NCI-H2171 treated with DMSO at 0.1 percent for 48 hours (cell line): ENCODE results near the gene RRP8.

Experiments used
- DNase-seq: peaks from one replicate; lab custom pipeline; 2025; lab: John Stamatoyannopoulos, UW

Gene RRP8

DNA sequence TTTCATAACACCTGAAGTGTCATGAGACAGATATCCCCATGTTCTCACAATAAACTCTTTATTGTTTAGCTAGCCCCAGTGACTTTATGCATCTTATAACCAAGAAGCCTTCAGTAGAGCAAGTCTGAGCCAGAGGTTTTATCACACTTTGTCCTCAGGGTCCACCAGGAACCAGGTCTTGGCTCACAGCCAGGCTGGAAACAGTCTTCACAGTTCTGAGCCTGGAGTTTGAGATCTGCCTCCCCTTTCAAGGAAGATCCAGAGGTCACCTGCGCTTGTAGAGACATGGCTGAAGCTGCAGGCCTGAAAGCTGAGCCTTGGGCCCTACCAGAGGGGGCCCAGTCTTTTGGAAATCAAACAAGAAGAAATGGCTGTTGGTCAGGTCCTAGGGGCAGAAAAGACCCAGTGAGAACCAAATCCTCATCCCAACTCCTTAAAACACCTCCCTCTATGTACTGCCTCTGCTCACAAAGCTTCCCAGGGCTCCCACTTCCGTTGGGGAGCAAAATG is 3.5 kb downstream of the RRP8 start:
- no peak for DNase-seq

DNA sequence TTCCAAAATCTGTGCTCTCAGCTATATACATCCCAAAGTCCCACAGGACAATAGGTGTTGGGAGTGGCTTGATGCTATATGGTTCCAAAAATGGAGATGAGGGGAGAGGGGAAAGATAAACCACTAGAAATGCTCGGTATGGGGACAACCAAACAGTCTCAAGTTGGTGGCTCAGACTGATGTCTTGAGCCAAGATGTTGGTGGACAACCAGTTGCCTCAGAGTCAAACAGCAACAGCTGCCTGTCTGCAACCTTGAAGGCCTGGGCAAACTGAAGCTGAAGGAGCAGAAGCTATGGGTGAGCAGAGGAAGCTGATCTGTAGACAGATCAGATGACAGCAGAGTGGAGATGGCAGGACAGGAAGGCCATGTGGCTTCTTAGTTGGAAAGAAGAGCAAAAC is 4.0 kb downstream of the RRP8 start:
- no peak for DNase-seq

DNA sequence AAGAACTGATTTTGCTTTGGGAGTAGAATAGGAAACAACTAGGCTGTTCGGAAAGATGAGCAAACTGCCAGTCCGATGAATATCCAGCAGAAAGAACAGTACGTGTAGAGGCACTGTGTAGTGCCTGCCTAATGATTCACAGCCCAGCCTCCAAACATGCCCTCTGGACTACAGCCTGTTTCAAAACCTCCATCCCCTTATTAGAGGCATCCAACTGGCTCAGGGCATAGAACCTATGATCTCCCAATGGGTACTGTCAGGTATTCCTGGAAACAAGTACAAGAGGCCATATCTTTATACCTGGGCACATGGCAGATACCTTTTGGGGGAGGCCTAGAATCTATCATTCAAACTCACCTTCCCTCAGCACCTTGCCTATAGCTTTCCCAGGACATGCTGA is 4.9 kb downstream of the RRP8 start:
- DNase-seq: no peak

DNA sequence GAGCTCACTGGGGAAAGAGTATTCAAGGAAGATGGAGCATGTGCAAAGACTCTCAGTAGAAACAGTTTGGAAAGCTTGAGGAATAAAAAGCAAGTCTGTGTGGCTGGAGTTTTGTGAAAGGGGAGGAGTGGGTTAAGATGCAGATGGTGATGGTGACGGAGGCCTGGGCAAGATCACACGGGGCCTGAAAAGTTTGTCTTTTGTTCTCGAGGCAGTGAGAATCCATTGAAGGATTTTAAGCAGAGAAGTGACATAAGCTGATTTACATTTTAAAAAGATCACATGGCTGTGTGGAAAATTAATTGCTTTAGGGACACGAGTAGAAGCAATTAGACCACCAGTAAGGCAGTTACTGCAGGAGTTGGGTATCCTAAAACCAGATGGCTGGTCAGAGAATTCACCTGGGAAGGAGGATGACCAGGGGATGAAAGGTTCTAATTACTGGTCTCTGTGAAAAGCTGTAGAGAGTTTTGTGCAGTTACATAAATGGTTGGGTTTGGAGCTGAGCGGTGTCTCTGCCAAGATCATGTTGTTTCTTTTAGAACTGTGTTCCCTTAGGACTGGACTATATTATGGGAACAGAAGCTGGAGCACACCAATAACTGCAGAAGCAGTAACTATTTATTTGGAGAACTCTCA is 7.1 kb downstream of the RRP8 start:
- no peak for DNase-seq

DNA sequence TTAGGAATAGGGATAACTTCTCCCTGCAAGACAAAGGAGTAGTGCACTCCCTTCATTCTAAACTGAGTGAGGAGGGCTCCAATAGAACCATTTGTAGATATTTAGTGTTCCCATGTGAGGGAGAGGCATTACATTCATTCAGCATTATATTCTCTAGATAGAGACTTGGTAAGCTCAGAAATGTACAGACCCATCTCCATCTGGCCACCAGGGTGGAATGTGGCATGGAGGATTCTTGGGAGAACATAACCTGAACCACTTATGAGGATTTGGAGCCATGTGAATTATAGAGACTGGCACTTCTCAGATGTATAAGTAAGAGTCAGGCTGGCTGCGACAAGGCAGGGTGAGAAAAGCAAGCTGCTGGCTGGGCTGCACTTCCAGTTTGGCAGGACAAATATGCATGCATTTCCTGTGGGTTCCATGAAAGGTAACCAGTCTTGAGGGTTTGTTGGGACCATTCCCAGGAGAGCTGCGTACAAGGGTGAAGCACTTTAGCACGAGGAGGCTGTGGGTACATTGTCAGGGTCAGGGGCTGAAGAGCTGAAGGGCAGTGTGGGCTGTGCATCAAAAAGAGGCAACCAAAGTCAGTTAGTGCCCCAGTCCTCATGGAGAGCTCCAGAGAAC is 9.2 kb downstream of the RRP8 start:
- DNase-seq: no peak

DNA sequence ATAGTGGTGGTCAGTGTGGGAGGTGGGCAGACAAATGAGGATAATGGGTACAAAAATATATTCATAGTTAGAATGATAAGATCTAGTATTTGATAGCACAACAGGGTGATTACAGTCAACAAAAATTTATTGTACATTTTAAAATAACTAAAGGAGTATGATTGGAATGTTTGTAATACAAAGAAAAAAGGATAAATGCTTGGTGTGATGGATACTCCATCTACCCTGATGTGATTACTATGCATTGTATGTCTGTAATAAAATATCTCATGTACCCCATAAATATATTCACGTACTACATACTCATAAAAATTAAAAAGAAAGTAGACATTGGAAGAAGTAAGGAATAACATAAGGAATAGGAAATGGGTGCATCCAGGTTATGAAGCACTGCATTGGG is 15.4 kb downstream of the RRP8 start:
- DNase-seq: no peak

DNA sequence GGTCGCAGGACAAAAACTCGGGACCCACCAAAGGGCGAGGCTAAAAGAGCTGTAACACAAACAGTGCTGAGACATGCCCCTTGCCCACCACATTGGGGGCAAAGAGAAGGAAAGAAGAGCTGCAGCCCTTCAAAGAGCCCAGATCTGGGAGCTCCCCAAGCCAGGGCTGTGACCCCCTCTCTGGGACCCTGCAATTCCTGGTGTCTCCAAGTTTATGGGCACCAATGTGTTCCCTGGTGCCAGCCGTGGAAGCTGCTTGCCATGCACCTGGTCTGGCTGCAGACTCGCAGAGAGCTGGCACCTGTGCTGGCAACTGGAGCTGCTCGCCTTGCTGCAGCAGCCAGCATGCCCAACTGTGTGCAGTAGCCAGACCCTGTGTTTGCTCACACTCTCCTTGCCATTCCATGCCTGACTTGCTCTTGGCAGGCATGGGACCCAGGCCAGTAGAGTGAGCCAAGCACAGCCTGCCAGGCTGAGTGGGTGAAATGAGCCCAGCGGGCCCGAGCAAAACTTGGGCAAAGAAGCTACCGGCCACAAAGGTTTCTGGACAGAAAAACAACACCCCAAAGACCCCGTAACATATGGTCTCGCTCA is 16.0 kb downstream of the RRP8 start:
- no peak for DNase-seq

DNA sequence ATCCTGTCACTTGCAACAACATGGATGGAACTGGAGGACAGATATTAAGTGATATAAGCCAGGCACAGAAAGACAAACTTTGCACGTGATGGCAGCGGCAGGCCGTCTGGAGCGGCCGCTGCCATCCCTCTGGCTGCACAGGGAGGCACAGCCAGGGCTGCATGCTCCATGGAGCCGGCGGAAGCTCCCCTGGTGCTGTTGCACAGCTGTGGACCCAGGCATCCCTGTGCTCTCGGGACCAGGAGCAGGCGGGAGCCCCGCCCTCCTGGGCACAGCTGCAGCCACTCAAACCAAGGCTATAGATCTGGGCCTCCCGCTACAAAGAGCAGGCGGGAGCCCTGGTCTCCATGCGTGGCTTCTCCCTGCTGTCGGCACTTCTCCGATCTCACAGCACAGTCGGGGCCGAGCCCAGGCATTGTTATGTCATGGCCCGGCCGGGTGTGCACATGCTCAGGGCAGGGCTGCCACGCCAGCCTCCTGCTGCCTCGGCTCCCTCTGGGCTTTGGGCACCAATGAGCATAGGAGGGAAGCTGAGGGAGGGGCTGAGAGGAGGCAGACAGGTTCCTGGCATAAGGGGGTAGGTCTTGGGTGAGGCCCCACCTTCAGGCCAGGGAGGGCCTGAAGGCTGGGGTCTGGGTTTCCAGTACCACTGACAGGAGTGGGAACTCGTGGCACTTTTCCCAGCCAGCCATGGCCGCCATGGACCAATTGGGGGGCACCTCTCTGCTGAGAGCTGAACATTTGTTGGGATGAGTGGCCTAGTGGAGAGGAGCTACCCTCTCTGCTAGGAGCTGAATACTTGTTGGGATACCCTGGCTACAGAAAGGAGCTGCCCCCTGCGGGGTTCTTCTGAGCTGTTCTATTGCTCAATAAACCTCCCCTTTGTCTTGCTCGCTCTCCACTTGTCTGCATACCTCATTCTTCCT is 16.7 kb downstream of the RRP8 start:
- DNase-seq: peak; percentile 45

DNA sequence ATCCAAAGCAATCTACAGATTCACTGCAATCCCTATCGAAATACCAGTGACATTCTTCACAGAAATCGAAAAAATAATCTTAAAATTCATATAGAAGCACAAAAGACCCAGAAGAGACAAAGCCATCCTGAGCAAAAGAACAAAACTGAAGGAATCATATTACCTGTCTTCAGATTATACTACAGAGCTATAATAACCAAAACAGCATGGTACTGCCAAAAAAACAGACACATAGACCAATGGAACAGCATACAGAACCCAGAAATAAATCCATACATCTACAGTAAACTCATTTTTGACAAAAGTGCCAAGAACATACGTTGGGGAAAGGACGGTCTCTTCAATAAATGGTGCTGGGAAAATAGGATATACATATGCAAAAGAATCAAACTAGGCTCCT is 18.9 kb downstream of the RRP8 start:
- no peak for DNase-seq

DNA sequence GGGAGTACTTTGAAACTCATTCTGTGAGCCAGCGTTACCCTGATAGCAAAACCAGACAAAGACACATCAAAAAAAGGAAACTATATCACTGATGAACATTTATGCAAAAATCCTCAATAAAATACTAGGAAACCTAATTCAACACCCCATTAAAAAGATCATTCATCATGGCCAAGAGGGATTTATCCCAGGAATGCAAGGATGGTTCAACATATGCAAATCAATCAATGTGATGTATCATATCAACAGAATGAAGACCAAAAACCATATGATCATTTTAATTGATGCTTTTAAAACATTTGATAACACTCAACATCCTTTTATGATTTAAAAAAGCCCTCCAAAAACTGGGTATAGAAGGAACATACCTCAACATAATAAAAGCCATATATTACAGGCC is 19.8 kb downstream of the RRP8 start:
- DNase-seq: no peak

DNA sequence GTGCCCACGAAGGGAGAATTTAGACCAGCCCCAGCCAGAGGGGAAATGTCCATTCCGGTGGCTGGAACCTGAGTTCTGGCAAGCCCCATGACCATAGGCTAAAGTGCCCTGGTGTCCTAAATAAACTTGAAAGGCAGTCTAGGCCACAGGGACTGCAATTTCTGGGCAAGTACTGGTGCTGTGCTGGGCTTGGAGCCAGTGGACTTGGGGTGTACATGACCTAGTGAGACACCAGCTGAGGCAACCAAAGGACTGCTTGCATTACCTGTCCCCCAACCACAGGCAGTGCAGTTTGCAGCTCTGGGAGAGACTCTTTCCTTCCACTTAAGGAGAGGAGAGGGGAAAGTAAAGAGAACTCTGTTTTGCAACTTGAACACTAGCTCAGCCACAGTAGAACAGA is 23.7 kb downstream of the RRP8 start:
- no peak for DNase-seq

DNA sequence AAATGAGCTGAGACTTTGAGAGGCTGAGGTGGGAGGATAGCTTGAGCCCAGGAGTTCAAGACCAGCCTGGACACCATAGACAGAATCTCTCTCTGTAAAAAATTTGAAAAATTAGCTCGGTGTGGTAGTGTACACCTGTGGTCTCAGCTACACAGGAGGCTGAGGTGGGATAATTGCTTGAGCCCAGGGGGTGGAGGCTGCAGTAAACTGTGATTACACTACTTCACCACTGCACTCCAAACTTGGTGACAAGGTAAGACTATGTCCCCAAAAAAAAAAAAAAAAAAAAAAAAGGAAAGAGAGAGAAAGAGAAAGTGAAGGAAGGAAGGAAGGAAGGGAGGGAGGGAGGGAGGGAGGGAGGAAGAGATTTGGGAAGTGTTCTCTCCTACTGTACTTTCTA is 25.3 kb downstream of the RRP8 start:
- DNase-seq: no peak

DNA sequence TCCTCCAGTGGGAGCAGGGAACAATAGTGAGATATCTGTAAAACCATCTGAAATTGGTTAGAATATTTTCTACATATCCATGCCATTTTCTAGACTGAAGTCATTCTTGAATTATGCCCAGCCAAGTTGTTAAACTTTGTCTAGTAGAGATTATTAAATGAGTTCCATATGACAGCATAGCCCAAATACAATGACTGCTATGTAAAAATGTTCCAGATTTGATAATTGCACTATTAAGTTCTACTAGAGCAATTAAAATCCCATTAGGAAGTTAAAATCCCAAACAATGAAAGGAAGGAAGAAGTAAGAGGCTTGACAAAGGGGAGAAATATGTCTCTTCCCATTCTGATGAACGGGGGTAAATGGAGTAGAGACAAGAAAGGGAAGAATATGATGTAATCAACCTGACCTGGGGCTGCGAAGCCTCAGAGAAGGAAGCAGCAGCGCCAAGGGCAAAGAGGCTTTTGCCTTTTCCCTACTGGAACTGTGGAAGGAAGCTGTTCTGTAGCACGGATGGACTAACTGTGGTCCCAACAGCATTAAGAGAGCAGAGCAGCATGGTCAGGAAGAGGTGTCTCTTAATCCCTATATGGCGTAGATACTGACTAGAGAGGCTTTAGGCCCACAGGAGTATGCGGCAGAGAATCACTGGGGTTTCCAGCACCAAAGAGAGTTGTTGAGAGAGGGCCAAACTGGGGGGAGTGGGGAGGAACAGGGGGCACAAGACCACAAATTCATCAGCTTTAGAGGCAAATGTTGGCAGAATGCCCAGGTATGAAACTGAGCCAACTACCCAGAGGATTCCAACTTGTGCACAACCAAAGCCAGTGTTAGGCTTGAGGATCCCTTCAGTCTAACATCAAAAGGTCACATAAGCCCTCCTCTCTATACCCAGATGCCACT is 26.7 kb downstream of the RRP8 start:
- peak; percentile 30 for DNase-seq

DNA sequence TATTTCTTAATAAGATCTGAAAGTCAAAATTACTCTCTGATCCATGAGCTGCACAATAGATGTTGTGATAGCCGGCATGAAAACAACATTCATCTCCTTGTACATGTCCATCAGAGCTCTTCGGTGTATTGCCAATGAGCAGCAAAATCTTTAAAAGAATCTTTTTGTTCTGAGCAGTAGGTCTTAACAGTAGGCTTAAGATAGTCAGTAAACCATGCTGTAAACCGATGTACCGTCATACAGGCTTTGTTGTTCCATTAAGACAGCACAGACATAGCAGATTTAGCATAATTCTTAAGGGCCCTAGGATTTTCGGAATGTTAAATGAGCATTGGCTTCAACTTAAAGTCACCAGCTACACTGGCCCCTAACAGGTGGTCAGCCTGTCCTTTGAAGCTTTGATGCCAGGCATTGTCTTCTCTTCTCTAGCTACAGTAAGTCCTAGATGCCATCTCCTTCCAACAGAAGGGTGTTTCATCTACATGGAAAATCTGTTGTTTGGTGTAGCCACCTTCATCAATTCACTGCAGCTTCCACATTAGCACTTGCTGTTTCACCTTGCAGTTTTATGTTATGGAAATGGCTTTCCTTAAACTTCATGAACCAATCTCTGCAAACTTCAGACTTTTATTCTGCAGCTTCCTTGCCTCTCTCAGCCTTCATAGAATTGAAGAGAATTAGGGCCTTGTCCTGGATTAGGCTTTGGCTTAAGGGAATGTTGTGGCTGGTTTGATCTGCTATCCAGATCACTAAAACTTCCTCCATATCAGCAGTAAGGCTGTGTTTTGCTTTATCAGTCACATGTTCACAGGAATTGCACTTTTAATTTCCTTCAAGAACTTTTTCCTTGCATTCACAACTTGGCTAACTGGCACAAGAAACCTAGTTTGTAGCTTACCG is 28.4 kb downstream of the RRP8 start:
- no peak for DNase-seq

DNA sequence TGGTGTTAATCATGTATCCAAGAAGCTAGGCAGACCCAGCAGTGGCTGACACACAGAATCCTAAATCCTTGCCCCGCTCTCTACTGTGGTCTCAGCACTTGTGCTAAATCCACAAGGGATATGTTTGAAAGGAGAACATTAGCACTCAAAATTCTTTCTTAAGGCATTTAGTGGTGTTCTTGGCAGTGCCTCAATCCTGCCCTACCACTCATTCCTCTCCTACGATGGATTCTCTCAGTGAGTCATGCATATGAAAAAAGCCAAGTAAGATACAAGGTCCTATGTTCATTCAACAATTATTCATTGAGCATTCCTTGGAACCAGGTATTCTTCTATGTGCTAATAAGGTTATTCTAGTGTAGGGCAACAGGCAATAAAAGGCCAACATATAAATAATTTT is 31.2 kb downstream of the RRP8 start:
- DNase-seq: no peak

DNA sequence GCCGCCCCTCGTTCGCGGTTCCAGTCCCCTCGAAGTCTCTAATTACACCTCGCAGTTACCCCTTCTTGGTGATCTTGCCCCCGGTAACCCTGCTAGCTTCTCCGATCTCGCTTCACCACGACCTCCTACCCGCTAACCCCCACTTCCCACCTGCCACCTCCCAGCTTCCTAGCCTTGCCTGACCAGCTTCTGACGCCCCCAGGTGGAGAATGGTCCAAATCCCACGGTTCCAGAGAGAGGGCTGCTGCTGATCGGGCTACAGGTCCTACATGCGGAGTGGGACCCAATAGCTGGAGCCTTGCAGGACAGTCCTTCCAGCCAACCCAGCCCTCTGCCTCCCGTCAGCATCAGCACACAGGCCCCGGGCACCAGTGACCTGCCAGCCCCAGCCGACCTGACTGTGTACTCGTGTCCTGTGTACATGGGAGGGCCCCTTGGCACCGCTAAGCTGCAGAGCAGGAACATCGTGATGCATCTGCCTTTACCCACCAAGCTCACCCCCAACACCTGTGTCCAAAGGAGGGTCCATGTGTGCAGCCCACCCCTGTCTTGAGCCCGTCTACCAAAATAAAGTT is 31.9 kb downstream of the RRP8 start:
- no peak for DNase-seq

DNA sequence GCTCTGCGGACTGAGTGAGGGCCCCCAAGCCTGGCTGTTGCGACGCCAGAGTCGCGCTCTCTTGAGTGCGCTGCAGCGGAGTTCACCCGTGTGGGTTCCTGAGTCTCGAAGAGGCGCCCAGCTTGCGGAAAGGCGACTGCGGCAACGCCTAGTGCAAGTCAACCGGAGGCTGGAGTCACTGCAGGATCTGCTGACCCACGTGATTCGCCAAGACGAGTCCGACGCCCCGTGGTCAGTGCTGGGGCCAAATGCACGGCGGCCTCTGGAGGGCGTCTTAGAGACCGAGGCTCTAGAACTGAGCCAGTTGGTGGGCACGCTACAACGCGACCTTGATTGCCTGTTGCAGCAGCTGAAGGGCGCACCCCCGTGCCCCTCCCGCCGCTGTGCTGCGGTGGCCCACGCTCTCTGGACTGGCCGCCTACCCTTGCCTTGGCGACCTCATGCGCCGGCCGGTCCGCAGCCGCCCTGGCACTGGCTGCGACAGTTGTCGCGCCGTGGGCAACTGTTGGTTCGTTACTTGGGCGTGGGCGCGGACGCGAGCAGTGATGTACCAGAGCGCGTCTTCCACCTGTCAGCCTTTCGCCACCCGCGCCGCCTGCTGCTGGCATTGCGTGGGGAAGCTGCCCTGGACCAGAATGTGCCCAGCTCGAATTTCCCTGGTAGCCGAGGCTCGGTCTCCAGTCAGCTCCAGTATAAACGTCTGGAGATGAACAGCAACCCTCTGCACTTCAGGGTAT is 32.6 kb downstream of the RRP8 start:
- no peak for DNase-seq

DNA sequence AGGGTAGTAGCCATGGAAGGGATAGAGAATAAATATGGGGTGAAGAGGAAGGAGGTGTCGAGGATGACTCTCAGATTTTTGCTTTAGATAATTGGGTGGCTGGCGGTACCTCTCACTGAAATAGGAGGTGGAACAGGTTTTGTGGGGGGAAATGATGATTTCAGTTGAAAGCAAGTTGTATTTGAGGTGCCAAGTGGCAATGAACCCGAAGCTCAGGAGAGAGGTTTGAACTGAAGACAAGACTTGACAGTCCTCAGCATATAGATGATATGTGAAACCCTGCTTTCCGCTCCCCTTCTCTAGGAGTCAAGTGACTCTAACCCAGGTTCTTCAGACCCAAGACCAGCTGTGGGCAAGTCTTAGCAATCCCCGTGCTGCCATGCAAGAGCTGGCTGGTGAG is 33.7 kb downstream of the RRP8 start:
- DNase-seq: no peak

DNA sequence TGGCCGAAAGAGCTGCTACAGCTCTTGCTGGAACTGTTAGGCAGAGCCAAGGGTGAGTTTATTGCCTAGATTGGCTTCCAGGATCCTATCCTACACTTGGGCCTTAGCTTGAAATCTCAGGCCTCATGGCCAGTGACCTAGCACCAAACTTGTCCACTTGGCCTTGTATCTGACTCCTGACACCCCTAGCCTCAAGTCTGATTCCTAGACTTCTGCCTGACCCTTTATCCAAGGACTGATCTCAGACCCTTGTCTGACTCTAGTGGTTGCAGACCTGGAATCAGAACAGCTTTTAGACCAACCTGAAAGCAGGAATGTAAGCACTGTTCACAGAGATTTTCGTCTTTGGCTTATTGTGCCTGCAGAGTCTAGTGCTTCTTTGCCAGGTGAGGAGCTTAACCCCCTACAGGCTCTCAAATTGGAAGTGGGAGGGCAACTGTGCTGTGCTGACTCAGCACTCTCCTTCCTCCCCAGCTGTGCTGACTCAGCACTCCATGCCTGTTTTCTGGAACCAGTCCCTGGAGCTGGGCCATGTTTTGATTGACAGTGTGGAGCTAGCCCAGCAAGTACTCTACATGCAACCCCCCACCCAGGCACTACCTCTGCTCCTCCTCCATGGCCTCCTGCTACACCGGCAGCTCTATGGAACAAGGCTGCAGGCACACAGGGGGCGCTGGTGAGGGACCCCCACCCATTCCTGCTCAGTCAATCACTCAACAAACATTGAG is 35.1 kb downstream of the RRP8 start:
- peak; percentile 5 for DNase-seq
